ENCODE data around the gene GPER1.
A peak's percentile ranks its signal among the peaks of the same experiment; 100 is the strongest.

Gene GPER1

GRCh38 chr7:1081931-1082401 lies 5.9 kb upstream of the GPER1 start:
- no peak overlapping the region for H3K4me3 ChIP-seq (ENCODE audit: control insufficient read depth, low read depth, low read length)
- TF ChIP-seq, protein P1, sequence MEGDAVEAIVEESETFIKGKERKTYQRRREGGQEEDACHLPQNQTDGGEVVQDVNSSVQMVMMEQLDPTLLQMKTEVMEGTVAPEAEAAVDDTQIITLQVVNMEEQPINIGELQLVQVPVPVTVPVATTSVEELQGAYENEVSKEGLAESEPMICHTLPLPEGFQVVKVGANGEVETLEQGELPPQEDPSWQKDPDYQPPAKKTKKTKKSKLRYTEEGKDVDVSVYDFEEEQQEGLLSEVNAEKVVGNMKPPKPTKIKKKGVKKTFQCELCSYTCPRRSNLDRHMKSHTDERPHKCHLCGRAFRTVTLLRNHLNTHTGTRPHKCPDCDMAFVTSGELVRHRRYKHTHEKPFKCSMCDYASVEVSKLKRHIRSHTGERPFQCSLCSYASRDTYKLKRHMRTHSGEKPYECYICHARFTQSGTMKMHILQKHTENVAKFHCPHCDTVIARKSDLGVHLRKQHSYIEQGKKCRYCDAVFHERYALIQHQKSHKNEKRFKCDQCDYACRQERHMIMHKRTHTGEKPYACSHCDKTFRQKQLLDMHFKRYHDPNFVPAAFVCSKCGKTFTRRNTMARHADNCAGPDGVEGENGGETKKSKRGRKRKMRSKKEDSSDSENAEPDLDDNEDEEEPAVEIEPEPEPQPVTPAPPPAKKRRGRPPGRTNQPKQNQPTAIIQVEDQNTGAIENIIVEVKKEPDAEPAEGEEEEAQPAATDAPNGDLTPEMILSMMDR (IDR thresholded peaks at IDR 0.05; ENCODE audit: control insufficient read depth, insufficient read depth, low read depth, low read length, missing control alignments) = no peak
- no peak for DNase-seq (ENCODE audit: low read depth)

- TF ChIP-seq, protein P1 (IDR thresholded peaks at IDR 0.05; ENCODE audit: control insufficient read depth, insufficient read depth, low read depth, low read length, missing control alignments) = no peak
- no peak overlapping the region for H3K4me3 ChIP-seq (ENCODE audit: control insufficient read depth, low read depth, low read length)
- DNase-seq (ENCODE audit: low read depth) = no peak
Observed at GRCh38 chr7:1083729-1084657, 3.9 kb upstream of the GPER1 start.

DNA sequence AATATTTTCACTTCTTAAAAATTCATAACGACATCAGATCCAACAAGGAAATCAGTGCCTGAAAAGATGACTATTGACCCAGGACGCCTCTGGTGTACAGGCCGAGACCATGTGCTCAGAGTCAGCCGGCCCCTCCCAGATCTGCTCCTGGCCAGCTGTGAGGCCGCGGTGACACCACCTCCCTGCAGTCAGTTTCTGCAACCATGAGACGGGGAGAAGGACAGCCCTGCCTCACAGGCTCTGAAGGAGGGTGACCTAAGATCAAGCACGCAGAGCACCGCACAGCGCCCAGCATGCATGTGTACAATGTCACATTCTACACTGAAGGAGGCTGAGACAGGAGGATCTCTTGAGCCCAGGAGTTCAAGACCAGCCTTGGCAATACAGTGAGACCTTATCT lies 2.6 kb upstream of the GPER1 start:
- DNase-seq (ENCODE audit: low read depth) = no peak
- TF ChIP-seq, protein P1 (IDR thresholded peaks at IDR 0.05; ENCODE audit: control insufficient read depth, insufficient read depth, low read depth, low read length, missing control alignments) = no peak
- H3K4me3 ChIP-seq (ENCODE audit: control insufficient read depth, low read depth, low read length) = no peak overlapping the region

- no peak overlapping the region for H3K4me3 ChIP-seq (ENCODE audit: control insufficient read depth, low read depth, low read length)
- DNase-seq (ENCODE audit: low read depth) = no peak
- TF ChIP-seq, protein P1 (IDR thresholded peaks at IDR 0.05; ENCODE audit: control insufficient read depth, insufficient read depth, low read depth, low read length, missing control alignments) = no peak
Observed at GRCh38 chr7:1085910-1086421, 1.9 kb upstream of the GPER1 start.

DNA sequence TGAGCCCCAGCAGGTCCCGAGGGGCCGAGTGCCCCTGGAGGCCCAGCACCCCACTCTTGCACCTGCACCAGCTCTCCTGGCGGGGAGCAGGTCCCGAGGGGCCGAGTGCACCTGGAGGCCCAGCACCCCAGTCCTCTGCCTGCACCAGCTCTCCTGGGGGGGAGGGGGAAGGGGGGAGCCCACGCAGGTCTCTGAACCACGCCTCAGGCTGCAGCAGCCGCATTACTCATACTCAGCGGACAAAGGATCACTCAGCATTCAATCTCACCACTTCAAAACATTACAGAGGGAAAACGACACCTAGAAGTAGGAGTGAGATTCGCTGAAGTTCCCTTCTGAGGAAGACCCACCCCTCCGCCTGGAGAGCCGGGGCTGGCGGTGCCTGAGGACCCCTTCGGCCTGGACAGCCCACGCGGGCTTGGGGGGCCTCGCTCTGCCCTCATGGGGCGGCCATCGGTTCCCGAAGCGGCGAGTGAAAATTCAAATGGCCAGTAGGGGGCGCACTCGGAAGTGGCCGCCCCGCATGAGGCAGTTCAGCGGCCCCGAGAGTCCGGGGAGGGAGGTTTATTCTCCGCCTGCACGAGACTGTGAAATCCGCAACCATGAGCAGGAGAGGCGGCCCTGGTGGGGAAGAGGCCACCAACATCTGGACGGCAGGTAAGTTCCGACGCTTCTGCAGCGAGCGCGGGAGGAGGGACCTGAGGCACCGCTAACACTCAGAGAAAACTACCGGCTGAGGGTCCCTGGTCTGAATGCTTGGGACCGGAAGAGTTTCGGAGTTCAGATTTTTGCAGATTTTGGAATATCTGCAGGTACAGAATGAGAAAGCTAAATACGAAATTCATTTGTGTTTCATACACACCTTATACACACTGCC lies 1.1 kb upstream of the GPER1 start:
- peak overlapping the region; percentile 62 for H3K4me3 ChIP-seq (ENCODE audit: control insufficient read depth, low read depth, low read length)
- TF ChIP-seq, protein P1 (IDR thresholded peaks at IDR 0.05; ENCODE audit: control insufficient read depth, insufficient read depth, low read depth, low read length, missing control alignments) = peak; percentile 88
- no peak for DNase-seq (ENCODE audit: low read depth)

GRCh38 chr7:1087465-1087814 lies 473 bp upstream of the GPER1 start:
- H3K4me3 ChIP-seq (ENCODE audit: control insufficient read depth, low read depth, low read length) = peak overlapping the region; percentile 62
- TF ChIP-seq, protein P1 (IDR thresholded peaks at IDR 0.05; ENCODE audit: control insufficient read depth, insufficient read depth, low read depth, low read length, missing control alignments) = no peak
- DNase-seq (ENCODE audit: low read depth) = peak; percentile 24

All from AG09309 (cell line).